ENCODE measurements around the gene SORBS1. TPM values are rescaled to one million over a fixed set of nuclear protein-coding genes. Genes with fewer than 3 reads are reported as not detected.

Gene SORBS1
- polyA plus RNA-seq, 6 donors from 2014 or later, result 0.13 to 0.94 TPM; not detected in 4

GRCh38 chr10:95462740-95463667 lies 98.2 kb downstream of the SORBS1 start:
- H3K27me3 Mint-ChIP-seq, result peaks cover 9 to 22% (median 21%) of the 10 kb centered on the region in 3 donors
- no peaks in the 10 kb centered on the region for H3K36me3 Mint-ChIP-seq
- H3K9me3 Mint-ChIP-seq, result no peaks in the 10 kb centered on the region
- DNase-seq (no peak), ATAC-seq (ENCODE audit: low read depth in 2 of 2) (no peak)
- no peak overlapping the region for H3K4me3 Mint-ChIP-seq
- no peaks in the 10 kb centered on the region for H3K4me1 Mint-ChIP-seq
- H3K27ac Mint-ChIP-seq, result no peak overlapping the region

GRCh38 chr10:95461611-95462010 lies 99.6 kb downstream of the SORBS1 start:
- H3K27me3 Mint-ChIP-seq, result peaks cover 10 to 29% (median 22%) of the 10 kb centered on the region in 3 donors
- H3K4me3 Mint-ChIP-seq, result no peak overlapping the region
- no peaks in the 10 kb centered on the region for H3K9me3 Mint-ChIP-seq
- H3K27ac Mint-ChIP-seq, result no peak overlapping the region
- no peaks in the 10 kb centered on the region for H3K36me3 Mint-ChIP-seq
- H3K4me1 Mint-ChIP-seq, result no peaks in the 10 kb centered on the region
- no peak for DNase-seq
- ATAC-seq (ENCODE audit: low read depth in 2 of 2), result no peak

GRCh38 chr10:95459446-95460045 lies 101.6 kb downstream of the SORBS1 start:
- H3K27me3 Mint-ChIP-seq, result peaks cover 9 to 44% (median 37%) of the 10 kb centered on the region in 3 donors
- DNase-seq (no peak), ATAC-seq (ENCODE audit: low read depth in 2 of 2) (no peak)
- no peaks in the 10 kb centered on the region for H3K4me1 Mint-ChIP-seq
- no peaks in the 10 kb centered on the region for H3K9me3 Mint-ChIP-seq
- H3K36me3 Mint-ChIP-seq, result no peaks in the 10 kb centered on the region
- H3K4me3 Mint-ChIP-seq, result no peak overlapping the region
- H3K27ac Mint-ChIP-seq, result no peak overlapping the region

GRCh38 chr10:95458871-95459270 lies 102.3 kb downstream of the SORBS1 start:
- H3K36me3 Mint-ChIP-seq, result no peaks in the 10 kb centered on the region
- no peak overlapping the region for H3K4me3 Mint-ChIP-seq
- H3K27me3 Mint-ChIP-seq, result peaks cover 9 to 44% (median 37%) of the 10 kb centered on the region in 3 donors
- DNase-seq (no peak), ATAC-seq (ENCODE audit: low read depth in 2 of 2) (no peak)
- H3K9me3 Mint-ChIP-seq, result no peaks in the 10 kb centered on the region
- H3K4me1 Mint-ChIP-seq, result no peaks in the 10 kb centered on the region
- no peak overlapping the region for H3K27ac Mint-ChIP-seq

- no peak for ATAC-seq (ENCODE audit: low read depth in 2 of 2)
- Mint-ChIP-seq H3K27ac (no peak overlapping the region), H3K9me3 (no peaks in the 10 kb centered on the region), H3K36me3 (no peaks in the 10 kb centered on the region), H3K4me3 (no peak overlapping the region), H3K4me1 (no peaks in the 10 kb centered on the region), H3K27me3 (peaks cover 9 to 42% (median 34%) of the 10 kb centered on the region in 3 donors)
- no peak for DNase-seq
Observed at GRCh38 chr10:95458014-95458413, 103.2 kb downstream of the SORBS1 start.

GRCh38 chr10:95457319-95457886 lies 103.8 kb downstream of the SORBS1 start:
- no peak overlapping the region for H3K4me3 Mint-ChIP-seq
- peaks cover 6 to 36% (median 28%) of the 10 kb centered on the region in 3 donors for H3K27me3 Mint-ChIP-seq
- H3K9me3 Mint-ChIP-seq, result no peaks in the 10 kb centered on the region
- no peak for ATAC-seq (ENCODE audit: low read depth in 2 of 2)
- H3K27ac Mint-ChIP-seq, result no peak overlapping the region
- H3K4me1 Mint-ChIP-seq, result no peaks in the 10 kb centered on the region
- H3K36me3 Mint-ChIP-seq, result no peaks in the 10 kb centered on the region
- no peak for DNase-seq

- H3K27ac Mint-ChIP-seq, result no peak overlapping the region
- DNase-seq, result no peak
- ATAC-seq (ENCODE audit: low read depth in 2 of 2), result no peak
- H3K9me3 Mint-ChIP-seq, result no peaks in the 10 kb centered on the region
- H3K4me3 Mint-ChIP-seq, result no peak overlapping the region
- no peaks in the 10 kb centered on the region for H3K4me1 Mint-ChIP-seq
- H3K27me3 Mint-ChIP-seq, result peaks cover 4 to 32% (median 26%) of the 10 kb centered on the region in 3 donors
- H3K36me3 Mint-ChIP-seq, result no peaks in the 10 kb centered on the region
Observed at GRCh38 chr10:95456516-95456915, 104.7 kb downstream of the SORBS1 start.

GRCh38 chr10:95454940-95455339 lies 106.2 kb downstream of the SORBS1 start:
- Mint-ChIP-seq H3K27me3 (peaks cover 4 to 32% (median 25%) of the 10 kb centered on the region in 3 donors), H3K36me3 (no peaks in the 10 kb centered on the region), H3K27ac (no peak overlapping the region), H3K4me3 (no peak overlapping the region), H3K9me3 (no peaks in the 10 kb centered on the region), H3K4me1 (no peaks in the 10 kb centered on the region)
- ATAC-seq (ENCODE audit: low read depth in 2 of 2), result no peak
- DNase-seq, result no peak

- no peak overlapping the region for H3K4me3 Mint-ChIP-seq
- H3K36me3 Mint-ChIP-seq, result no peaks in the 10 kb centered on the region
- H3K9me3 Mint-ChIP-seq, result no peaks in the 10 kb centered on the region
- no peak overlapping the region for H3K27ac Mint-ChIP-seq
- H3K4me1 Mint-ChIP-seq, result no peaks in the 10 kb centered on the region
- ATAC-seq (ENCODE audit: low read depth in 2 of 2), result no peak
- peaks cover 4 to 26% (median 20%) of the 10 kb centered on the region in 3 donors for H3K27me3 Mint-ChIP-seq
- no peak for DNase-seq
Observed at GRCh38 chr10:95454356-95454755, 106.8 kb downstream of the SORBS1 start.

GRCh38 chr10:95451568-95452524 lies 109.3 kb downstream of the SORBS1 start:
- DNase-seq, result no peak
- H3K27me3 Mint-ChIP-seq, result peaks cover 4 to 34% (median 20%) of the 10 kb centered on the region in 3 donors
- ATAC-seq (ENCODE audit: low read depth in 2 of 2), result no peak
- H3K4me1 Mint-ChIP-seq, result no peaks in the 10 kb centered on the region
- no peaks in the 10 kb centered on the region for H3K9me3 Mint-ChIP-seq
- no peak overlapping the region for H3K4me3 Mint-ChIP-seq
- H3K36me3 Mint-ChIP-seq, result no peaks in the 10 kb centered on the region
- H3K27ac Mint-ChIP-seq, result no peak overlapping the region

GRCh38 chr10:95451150-95451549 lies 110.0 kb downstream of the SORBS1 start:
- H3K4me3 Mint-ChIP-seq, result no peak overlapping the region
- DNase-seq, result no peak
- no peak overlapping the region for H3K27ac Mint-ChIP-seq
- peaks cover 0 to 29% (median 16%) of the 10 kb centered on the region in 3 donors for H3K27me3 Mint-ChIP-seq
- no peak for ATAC-seq (ENCODE audit: low read depth in 2 of 2)
- no peaks in the 10 kb centered on the region for H3K36me3 Mint-ChIP-seq
- no peaks in the 10 kb centered on the region for H3K9me3 Mint-ChIP-seq
- H3K4me1 Mint-ChIP-seq, result no peaks in the 10 kb centered on the region

- DNase-seq, result no peak
- no peak for ATAC-seq (ENCODE audit: low read depth in 2 of 2)
- no peaks in the 10 kb centered on the region for H3K4me1 Mint-ChIP-seq
- no peak overlapping the region for H3K27ac Mint-ChIP-seq
- no peaks in the 10 kb centered on the region for H3K9me3 Mint-ChIP-seq
- H3K36me3 Mint-ChIP-seq, result no peaks in the 10 kb centered on the region
- H3K4me3 Mint-ChIP-seq, result no peak overlapping the region
- H3K27me3 Mint-ChIP-seq, result peaks cover 3 to 30% (median 11%) of the 10 kb centered on the region in 3 donors
Observed at GRCh38 chr10:95450188-95450587, 111.0 kb downstream of the SORBS1 start.

GRCh38 chr10:95447685-95448084 lies 113.5 kb downstream of the SORBS1 start:
- no peak overlapping the region for H3K4me3 Mint-ChIP-seq
- H3K36me3 Mint-ChIP-seq, result no peaks in the 10 kb centered on the region
- DNase-seq (no peak), ATAC-seq (ENCODE audit: low read depth in 2 of 2) (no peak)
- peaks cover 3 to 28% (median 10%) of the 10 kb centered on the region in 3 donors for H3K27me3 Mint-ChIP-seq
- no peaks in the 10 kb centered on the region for H3K9me3 Mint-ChIP-seq
- no peaks in the 10 kb centered on the region for H3K4me1 Mint-ChIP-seq
- H3K27ac Mint-ChIP-seq, result peak overlapping the region in 1 of 6 donors; percentile 44

Measured in naive B cell (primary cell).